NCI-H2081 (cell line): ENCODE measurements around the gene NPAS3.

Experiments
- DNase-seq, 2 experiments: peaks; one replicate each; lab custom pipeline; 2025; lab: John Stamatoyannopoulos, UW

NPAS3 gene

DNA sequence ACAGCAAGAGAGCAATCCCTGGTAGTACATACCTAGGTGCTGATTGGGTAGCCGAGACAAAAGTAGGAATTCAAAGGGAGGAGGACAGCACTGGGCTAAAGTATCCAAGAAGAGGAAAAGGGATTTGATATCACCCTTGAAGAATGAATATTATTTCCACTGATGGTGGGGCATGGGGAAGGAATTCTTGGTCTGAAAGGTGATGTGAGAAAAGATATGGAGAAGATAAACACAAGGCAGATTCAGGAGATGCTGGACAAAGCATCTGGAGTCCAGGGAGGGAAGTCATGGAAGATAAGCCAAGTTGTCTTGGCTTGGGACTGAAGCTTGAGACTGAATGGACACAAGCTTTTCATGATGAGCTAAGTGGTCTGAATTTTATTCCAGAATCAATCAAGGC is 818.2 kb downstream of the NPAS3 start:
- no peak for DNase-seq

DNA sequence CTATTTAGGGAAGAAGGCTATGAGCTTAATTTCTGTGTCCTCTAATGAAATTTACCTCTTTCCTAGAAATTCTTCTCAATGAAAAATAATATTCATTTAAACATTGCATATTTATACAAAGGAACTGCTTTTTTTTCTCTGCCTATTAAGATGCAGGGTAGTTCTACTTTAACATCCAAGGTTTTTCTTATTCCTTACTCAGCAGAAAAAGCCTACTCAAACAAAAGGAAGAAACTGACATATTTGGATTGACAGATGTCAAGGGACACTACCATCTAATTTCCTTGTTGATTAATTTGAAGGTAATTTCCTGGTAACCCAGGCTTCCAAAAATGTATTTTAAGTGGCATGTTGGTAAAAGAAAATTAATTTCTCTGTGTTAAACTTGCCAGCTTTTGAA is 819.9 kb downstream of the NPAS3 start:
- DNase-seq: no peak

DNA sequence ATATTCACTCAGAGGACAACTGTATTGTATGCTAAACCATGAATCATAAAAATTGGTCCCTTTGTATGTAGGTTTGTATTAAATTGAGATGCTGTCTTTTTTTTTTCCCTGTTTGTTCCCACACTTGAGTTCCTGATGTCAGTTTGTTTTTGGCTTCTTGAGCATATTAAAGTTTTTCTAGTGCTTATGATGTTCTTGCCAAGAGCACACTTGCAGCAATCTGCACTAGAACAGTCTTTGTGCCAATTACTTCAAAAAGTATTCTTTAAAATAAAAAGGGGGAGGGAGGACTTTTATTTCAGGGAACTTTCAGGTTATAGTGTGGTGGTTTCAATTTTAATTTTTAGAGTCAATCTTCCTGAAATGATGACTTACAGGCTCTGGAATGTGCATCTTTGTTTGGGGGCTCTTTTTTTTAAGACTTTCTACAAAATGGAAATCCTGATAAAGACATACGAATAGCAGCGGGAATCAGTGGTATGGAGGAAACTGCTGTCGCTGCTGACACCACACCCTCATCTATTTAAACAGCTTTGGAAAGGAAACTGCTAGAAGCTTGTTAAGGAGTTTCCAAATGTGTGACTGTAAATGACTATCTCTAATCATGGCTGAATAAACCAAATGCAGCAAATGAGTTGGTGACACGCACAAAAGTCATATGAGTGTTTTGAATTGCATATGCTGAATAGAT is 823.6 kb downstream of the NPAS3 start:
- DNase-seq: no peak

DNA sequence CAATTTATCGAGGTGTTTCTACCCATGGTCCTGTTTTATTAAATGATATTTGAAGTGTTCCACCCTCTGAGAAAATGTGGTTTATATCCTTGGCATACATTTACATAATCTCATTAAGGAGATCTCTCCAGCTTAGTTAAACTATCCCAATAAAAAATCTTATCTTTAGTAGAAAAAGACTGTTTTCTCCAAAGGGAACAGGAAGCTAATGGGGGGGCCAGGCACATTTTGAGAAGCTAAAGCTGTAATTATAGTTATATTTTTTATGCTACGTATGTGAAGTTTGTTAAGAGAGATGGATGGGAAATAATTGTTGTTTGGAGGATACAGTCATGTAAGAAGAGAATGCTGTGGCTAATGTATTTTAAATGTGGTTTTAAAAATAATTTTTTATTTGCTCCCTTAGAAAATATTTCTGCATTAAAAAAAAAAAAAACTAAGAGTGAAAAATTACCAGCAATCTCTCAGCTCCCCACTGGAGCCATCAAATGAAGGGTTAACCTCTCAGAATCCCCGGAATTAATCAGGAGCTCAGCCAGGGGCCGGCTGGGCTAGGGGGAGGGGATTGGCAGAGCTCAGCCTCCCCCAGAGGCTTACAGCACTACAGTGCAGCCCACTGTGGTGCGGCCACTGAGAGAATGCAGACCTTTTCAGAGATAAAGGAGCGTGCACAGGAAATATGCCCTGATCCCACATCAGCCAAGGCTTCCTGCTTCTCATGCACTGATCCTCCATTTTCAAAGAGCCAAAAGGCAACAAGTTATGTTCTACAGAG is 826.4 kb downstream of the NPAS3 start:
- DNase-seq: no peak

DNA sequence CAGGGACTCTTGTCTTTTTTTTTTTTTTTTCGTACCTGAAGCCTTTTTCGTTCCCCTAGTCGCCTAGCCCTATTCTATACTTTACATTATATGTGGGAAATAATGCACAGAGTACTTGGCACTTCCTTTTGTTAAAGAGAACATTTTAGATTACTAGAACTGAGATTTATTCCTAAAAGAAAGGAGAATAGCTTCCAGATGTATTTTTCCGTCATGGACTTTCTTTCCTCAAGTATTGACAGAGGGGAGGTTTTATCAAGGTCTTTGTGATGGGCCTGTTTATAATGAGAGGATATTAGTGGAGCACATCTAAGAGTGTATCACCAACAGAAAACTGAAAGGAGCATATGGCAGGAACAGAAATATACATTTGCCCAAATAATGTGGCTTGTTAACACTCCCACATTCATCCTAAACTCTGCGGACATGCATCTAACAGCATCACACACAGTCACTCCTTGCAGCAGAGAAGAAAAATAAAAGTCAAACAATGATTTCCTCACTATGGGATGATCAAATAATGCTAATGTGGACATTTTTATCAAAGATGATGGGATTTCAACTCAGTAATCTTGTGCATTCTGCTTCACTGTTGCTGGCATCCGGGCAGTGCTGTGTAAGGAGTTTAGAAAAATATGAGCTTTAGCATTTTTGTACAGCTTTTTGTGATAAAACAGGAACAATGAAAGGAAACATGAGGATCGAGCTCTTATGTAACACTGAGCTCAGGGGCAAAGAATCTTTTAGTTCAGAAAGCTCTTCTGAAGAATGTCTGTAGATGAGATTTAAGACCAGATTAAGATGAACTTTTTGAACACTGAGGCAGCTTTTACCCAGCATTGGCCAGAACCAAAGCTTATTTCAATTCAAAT is 829.1 kb downstream of the NPAS3 start:
- no peak for DNase-seq

DNA sequence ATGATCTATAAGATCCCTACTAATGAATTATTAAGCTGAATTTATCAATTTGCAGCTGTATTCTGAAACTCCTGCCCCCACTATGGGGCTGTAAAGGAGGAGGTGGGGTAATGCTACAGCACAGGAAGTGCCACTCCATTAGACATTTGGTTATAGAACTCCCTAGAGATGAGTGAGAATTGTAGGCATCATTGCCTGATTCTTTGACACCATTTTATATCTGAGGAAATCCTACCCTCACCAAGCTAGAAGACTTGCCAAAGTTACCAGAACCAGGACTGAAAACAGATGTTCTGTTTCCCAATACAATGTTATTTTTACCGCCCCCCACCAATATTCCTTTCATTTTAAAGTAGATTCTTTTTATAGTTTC is 829.8 kb downstream of the NPAS3 start:
- no peak for DNase-seq

DNA sequence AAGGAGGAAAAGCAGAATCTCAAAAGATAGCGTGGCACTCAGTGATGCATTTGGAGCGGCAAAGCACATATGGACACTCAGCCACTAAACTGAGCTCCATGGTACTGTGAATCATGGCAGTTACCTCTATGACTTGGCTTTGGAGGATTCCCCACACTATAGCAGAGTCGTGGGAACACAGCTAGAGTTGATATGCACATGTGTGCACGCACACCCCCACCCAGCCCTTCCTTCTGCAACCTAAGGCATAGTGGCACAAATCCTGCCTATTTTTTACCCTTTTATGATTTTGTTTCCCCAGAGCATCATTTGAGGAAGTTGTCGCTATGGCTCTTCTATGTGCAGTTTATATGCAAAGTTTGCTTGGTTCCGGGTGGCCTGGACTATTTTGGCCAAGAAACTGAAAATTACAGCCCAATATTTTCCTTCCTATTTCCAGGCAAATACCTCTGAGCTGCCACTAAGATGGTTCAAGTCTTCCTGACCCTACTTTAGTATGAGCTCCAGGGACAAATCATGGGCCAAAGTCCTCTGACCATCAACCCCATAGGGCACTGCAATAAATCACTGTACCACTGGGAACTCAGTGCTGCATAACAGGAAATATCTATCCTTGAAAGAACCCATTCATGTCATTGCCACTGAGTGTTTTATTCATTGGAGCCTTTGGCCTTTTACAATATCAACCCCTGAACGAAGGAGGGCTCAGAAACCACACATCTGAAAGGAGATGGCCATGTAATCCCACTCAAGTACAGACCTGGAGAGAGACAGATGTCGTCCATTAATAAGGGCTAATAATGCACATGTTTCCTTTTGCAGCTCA is 834.7 kb downstream of the NPAS3 start:
- DNase-seq: no peak

DNA sequence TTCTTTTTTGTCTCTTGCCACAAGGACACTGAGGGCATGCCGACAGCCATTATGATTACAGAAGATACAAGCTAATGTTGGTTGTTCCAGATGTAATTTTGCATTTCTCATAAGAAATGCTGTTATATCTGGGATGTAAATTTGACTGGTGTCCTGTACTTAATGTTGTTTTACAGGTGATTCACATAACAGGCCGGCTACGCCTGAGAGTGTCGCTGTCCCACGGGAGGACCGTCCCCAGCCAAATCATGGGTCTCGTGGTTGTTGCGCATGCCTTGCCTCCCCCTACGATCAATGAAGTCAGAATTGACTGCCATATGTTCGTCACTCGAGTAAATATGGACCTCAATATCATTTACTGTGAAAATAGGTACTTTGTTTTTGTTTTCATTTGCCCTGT is 835.5 kb downstream of the NPAS3 start:
- no peak for DNase-seq

DNA sequence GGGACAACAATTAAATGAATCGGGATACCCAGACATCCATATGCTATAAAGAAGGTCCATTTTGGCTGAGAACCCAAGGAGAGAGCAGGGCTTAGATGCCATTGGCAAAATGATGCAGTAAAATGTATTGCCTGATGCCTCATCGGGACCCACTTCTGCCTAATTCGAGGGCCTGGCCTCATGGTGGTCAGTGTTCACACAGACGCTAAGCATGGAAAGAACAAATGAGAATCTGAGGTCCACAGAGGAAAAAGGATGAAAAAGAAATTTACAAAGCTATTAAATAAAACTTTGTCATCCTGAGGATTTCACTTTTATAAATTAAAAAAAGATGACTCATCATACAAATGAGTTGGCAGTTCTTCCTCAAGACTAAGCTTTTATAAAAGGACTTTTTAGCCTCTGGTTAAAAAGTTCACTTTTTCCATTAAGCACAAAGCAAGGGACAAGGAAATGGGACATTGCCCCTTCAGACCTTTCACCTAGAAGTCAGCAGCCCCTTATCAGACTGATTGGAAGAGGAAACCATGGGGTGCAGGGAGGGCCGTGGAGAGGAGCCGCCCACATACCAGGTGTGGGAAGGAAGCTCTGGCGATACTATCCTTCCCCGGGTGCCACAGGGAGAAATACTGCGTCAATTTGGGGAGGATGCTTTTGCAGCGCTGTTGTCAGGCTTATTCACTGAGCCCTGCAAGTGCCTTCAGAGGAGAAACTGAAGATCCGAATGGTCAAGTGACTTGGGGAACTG is 836.2 kb downstream of the NPAS3 start:
- no peak for DNase-seq

DNA sequence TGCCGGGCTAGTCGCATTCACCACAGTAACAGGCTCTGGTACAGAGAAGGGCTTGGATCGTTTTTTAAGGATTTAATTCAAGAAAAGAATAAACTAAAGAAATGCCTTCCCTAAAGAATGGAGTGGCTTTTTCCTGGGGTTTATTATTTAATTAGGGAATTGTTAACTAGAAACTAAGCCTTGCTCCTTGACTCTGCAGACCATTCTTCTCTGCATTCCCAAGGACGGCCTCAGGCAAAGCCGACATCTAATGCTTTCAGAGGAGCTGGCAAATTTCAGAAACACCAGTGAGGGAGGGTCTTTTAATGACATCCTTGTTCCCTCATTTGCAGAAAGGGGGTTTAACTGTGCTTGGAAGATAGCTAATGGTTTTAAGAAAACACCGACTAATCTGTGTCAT is 838.2 kb downstream of the NPAS3 start:
- DNase-seq: no peak

DNA sequence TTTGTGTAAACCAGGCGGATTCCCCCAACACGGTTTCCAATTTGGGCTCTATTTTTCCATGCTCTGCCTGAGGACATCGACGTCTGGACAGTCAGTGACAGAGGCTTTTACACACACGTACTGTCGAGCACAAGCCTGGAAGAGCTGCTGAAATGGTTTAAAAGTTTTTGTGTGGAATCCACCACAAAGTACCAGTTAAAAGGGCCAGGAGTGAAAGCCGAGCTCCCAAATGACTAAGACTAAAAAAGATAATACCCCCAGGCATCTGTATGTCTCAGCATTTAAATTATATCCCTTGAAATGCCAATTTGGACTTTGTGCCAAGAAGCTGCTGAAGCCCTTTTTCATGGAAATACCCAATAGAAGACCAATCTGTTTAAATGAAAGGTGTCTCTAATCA is 839.0 kb downstream of the NPAS3 start:
- no peak for DNase-seq

DNA sequence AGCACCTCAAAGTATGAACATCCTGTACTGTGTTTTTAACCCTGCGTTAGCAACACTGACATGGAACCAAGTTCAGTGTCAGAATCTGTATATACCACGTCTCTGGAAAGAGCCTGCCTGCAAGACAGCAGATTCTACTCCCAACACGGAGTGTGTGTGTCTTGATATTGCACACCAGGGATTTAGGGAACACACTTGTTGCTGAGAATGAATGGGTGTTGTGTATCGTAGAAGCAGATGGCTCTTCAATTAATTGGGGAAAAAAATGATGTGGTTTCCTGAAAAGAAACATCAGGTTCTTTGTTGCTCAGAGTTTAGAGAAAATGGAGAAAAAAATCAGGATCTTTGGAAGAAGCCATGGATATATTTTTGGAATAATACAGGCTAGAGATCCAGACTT is 841.4 kb downstream of the NPAS3 start:
- DNase-seq: no peak

DNA sequence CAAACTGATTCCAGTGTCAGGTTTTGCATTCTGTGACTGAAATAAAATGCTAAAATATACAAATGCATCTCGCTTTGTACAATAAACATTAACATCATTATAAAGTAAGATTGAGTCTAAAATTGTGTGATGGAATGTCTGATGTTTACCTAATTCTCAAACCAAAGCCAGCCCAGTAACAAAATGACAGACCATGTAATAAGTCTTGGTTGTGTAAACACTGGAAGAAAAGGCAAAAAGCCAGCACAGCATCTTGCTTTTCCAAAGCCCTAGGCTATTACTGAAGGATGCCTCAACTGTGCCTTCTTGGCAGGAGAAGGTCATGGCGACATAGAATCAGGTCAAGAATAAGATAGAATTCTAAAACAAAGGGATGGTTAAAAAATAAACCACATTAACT is 842.6 kb downstream of the NPAS3 start:
- no peak for DNase-seq

DNA sequence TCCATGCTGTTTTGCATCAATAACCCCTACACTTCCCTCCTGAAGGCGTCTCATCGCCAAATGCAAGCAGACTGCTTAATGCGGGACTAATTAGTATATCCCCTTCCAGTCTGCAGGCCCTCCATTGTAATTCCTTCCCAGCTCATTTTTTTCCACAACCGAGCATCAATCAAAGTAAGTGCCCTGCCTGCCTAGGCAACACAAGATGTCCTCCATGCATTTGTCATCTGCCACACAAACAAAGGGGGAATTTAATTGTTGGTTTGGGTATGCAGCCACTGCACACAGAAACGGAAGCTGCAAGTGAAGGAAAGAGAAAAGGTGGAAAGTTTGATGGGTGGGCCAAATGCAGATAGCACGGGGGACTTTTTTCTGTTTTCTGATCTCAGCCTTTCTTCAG is 844.2 kb downstream of the NPAS3 start:
- DNase-seq: peak; percentile 5 to 27

DNA sequence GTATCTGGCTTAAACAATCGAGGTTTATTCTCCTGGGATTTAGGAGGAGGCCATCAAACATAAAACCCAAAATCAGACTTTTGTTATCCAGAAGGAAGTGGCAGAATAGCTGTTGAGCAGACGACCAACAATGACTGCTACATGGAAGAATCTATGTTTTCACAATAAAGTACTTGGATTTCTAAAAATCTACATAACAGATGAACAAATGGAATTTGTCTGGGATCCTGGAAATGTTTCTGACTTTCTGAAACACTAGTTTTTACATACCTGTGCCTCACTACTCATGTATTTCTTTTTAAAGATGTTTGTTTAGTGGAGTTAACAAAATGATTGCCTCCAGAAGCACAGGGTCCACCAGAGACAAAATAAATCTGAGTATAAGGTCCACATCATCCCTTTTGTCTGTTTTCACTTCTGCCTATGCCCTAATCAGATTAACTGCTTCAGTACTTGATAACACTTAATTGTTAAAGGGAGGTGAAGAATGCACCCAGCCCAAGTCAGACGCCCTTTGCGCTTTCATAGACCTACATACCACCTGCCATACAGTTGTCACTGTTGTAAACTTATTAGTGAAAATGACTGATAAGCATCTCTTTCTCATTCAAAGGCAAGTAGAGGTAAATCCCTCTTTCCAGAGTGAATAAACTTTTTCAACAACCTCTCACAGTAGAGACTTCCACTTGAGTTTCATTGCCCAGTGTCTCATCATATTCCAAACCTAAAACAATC is 847.6 kb downstream of the NPAS3 start:
- no peak for DNase-seq

DNA sequence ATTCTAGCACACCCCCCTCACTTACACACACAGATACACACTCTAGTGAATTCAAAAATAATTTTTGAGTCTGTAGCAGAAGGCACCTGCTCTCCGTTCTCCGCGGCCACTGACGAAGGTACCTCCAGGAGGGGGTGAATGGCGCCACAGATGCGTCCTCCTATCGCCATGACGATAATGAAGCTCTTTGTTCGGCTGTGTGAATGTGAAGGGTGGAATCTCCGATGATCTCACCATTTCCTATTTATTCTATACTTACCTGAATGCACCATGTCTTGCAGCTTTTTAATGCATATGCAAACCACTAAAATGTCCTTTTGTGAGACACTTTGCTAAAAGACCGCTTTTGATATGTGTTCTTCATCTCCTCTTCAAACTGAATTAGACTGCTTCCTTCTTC is 849.5 kb downstream of the NPAS3 start:
- peak in 1 of 2 experiments; percentile 22 for DNase-seq

DNA sequence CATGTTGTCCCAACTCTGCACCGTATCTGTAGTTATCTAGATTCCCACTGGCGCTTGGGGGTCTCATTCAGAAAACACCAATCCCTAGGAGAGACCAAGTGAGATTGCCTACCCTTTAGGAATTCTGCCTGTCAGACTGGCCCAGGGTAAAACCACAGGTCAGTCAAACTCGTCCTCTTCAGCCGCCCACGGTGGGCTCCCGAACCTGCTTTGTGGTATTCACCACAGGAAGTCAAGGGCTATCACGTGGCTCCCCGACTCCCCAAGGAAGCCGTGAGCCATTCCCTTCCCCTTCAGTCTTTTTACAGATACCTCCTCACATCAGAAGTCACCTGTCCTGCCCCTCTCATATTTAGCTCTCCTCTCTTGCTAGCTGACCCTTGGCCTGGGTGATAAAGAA is 852.3 kb downstream of the NPAS3 start:
- DNase-seq: no peak

DNA sequence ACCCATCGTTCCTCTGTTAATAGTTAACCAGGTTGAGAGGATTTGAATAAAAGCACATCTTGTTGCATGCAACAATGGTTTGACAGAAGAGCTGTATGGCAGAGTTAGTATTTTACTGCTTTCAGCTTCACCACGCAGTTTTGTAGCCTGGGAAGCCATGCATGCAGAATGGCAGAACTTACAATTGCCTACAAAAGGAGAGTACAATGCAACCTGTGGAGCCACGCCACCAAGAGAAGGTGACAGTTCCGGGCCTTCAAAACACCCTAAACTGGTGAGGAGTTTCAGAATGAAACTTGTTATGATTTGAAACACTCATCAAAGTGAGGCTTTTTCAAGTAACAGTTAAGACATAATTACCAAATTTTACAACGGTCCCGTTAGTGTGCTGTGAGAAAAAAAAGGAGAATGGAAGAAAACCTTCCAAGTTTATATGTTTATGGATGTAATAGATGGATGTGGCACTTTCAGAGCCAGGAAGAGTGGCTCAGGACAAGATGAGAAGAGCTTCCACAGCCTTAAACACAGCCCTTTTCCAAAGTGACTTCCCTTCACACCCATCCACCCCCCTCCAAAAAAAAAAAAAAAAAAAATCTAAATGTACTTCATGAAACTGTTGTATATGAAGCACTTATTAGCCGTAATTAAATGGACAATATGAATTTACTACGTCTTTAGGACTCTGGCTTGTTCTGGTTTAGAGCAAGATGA is 853.5 kb downstream of the NPAS3 start:
- no peak for DNase-seq

DNA sequence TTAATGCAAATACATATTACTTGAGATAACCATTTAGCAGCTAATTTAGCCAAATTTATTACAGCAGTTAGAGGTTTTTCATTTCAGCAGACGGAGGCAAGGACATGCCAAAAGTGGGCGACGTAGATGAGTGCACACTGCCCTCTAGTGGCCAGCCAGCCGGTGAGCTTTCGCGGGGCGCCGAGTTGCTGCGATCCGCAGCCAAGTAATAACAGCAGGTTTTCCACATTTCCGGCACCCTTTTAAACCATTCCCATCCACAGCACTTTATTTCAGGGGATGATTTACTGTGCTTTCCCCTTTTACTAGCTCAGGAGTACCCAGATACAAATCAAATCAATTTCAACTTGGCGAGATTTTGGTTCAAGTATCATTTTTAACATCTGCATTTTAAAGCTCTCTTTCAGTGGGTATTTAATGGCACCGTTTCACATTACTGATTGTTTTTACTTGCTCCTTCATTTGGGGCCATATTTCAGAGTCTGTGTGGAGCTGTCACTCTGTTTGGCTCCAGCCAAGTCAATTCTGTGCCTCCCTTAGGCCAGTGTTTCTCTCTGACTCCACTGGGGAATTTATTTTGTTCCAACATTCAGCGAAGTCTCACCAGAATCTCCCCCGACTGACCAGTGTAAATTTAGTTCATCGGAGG is 854.2 kb downstream of the NPAS3 start:
- peak; percentile 71 to 80 for DNase-seq
